IMR-90 (cell line): ENCODE results near the gene MLYCD. TPM values are rescaled to one million over a fixed set of nuclear protein-coding genes. Genes with fewer than 3 reads are reported as not detected.

Experiments
- ATAC-seq: fragments of 200-7000 bp; cut with Tn5 transposase; 2 replicates; pipeline ENCODE4 v1.9.1; 2020; ENCODE audit warnings: low read depth, mild to moderate bottlenecking, moderate library complexity
- BruUV-seq: library from RNA; stranded (reverse); fragments of 400-500 nt; replicated peaks from 2 replicates; lab custom pipeline; 2021; lab: Mats Ljungman, UMichigan
- CTCF ChIA-PET: fragments of 300-600 bp; formaldehyde crosslinking; extraction: SDS; loops from one replicate; lab custom pipeline; 2021; ENCODE audit warnings: antibody characterized with exemption; lab: Yijun Ruan, JAX
- POLR2A ChIA-PET: fragments of 300-600 bp; sonication (Branson Sonifier 250); formaldehyde crosslinking; loops from one replicate; lab custom pipeline; 2022; ENCODE audit warnings: antibody characterized with exemption; ENCODE audit not compliant: unreplicated experiment; lab: Charles Lee
- DNase-seq: peaks from one replicate; pipeline ENCODE4 v3.0.0; 2013
- H2AFZ ChIP-seq: replicated peaks from 2 replicates; pipeline ENCODE3; 2013; ENCODE audit warnings: low read length, mild to moderate bottlenecking; ENCODE audit not compliant: poor library complexity
- H2AK5ac ChIP-seq: 2 replicates; pipeline ENCODE4 v1.6.1; 2013; ENCODE audit warnings: low read depth, low read length, inconsistent platforms
- H2AK9ac ChIP-seq: replicated peaks from 2 replicates; pipeline ENCODE3; 2013; ENCODE audit warnings: mild to moderate bottlenecking, low read depth, low read length, moderate library complexity; ENCODE audit not compliant: poor library complexity
- H2BK120ac ChIP-seq: 2 replicates; pipeline ENCODE4 v1.6.1; 2013; ENCODE audit warnings: low read depth, low read length, inconsistent platforms
- H2BK15ac ChIP-seq: 3 replicates; pipeline ENCODE4 v1.6.1; 2013; ENCODE audit warnings: low read depth, low read length, inconsistent platforms
- H2BK20ac ChIP-seq: 2 replicates; pipeline ENCODE4 v1.6.1; 2013; ENCODE audit warnings: low read depth, mild to moderate bottlenecking, inconsistent platforms, low read length, moderate library complexity
- H2BK5ac ChIP-seq: 2 replicates; pipeline ENCODE4 v1.6.1; 2013; ENCODE audit warnings: mild to moderate bottlenecking, low read depth, low read length, inconsistent platforms; ENCODE audit not compliant: poor library complexity, severe bottlenecking
- H3K14ac ChIP-seq: replicated peaks from 2 replicates; pipeline ENCODE4 v1.6.1; 2013; ENCODE audit warnings: low read depth, low read length, inconsistent platforms
- H3K18ac ChIP-seq: 2 replicates; pipeline ENCODE4 v1.6.1; 2013; ENCODE audit warnings: low read depth, low read length, control low read depth
- H3K23ac ChIP-seq: 2 replicates; pipeline ENCODE4 v1.6.1; 2013; ENCODE audit warnings: low read depth, low read length, inconsistent platforms
- H3K27ac ChIP-seq: 2 replicates; pipeline ENCODE4 v1.5.1; 2013; ENCODE audit warnings: mild to moderate bottlenecking, control low read depth, low read length; ENCODE audit not compliant: insufficient read depth
- H3K27me3 ChIP-seq: 2 replicates; pipeline ENCODE4 v1.6.1; 2013; ENCODE audit warnings: low read length; ENCODE audit not compliant: control insufficient read depth, insufficient read depth
- H3K36me3 ChIP-seq: 2 replicates; pipeline ENCODE4 v1.6.1; 2013; ENCODE audit warnings: low read length, mixed read lengths; ENCODE audit not compliant: control insufficient read depth, insufficient read depth
- H3K4ac ChIP-seq: 2 replicates; pipeline ENCODE4 v1.6.1; 2013; ENCODE audit warnings: low read depth, low read length, inconsistent platforms
- H3K4me1 ChIP-seq: 2 replicates; pipeline ENCODE4 v1.6.1; 2013; ENCODE audit warnings: low read length, mixed read lengths; ENCODE audit not compliant: control insufficient read depth, insufficient read depth
- H3K4me2 ChIP-seq: 2 replicates; pipeline ENCODE4 v1.6.1; 2013; ENCODE audit warnings: low read depth, mild to moderate bottlenecking, control low read depth, low read length, moderate library complexity
- H3K4me3 ChIP-seq: 2 replicates; pipeline ENCODE4 v1.5.1; 2013; ENCODE audit warnings: low read depth, mild to moderate bottlenecking, control low read depth, low read length, moderate library complexity; ENCODE audit not compliant: insufficient read depth
- H3K56ac ChIP-seq: 2 replicates; pipeline ENCODE4 v1.6.1; 2013; ENCODE audit warnings: low read length, inconsistent platforms; ENCODE audit not compliant: insufficient read depth; ENCODE audit errors: extremely low read depth
- H3K79me1 ChIP-seq, 2 experiments: 2 replicates each; pipeline ENCODE4 v1.6.1; 2013; ENCODE audit warnings: low read length in 2 of 2, inconsistent platforms in 1 of 2, low read depth in 1 of 2
- H3K9ac ChIP-seq: 2 replicates; pipeline ENCODE4 v1.6.1; 2013; ENCODE audit warnings: low read depth, low read length, control low read depth
- H3K9me1 ChIP-seq: 2 replicates; pipeline ENCODE4 v1.6.1; 2013; ENCODE audit warnings: low read length, inconsistent platforms; ENCODE audit not compliant: insufficient read depth
- H3K9me3 ChIP-seq: 2 replicates; pipeline ENCODE4 v1.6.1; 2013; ENCODE audit warnings: low read length; ENCODE audit not compliant: control insufficient read depth, insufficient read depth
- H4K20me1 ChIP-seq: 2 replicates; pipeline ENCODE4 v1.6.1; 2013; ENCODE audit warnings: low read length, inconsistent platforms; ENCODE audit not compliant: insufficient read depth
- H4K5ac ChIP-seq: 2 replicates; pipeline ENCODE4 v1.6.1; 2013; ENCODE audit warnings: mild to moderate bottlenecking, low read depth, low read length, control low read depth
- H4K8ac ChIP-seq, 2 experiments: 2 replicates each; pipeline ENCODE4 v1.6.1; 2013; ENCODE audit warnings: low read depth in 2 of 2, low read length in 2 of 2, control low read depth in 1 of 2, inconsistent platforms in 1 of 2
- H4K91ac ChIP-seq: 2 replicates; pipeline ENCODE4 v1.6.1; 2013; ENCODE audit warnings: low read depth, low read length, inconsistent platforms; ENCODE audit not compliant: insufficient read depth
- CEBPB ChIP-seq: IDR thresholded peaks from 2 replicates; pipeline ENCODE4 v1.6.1; 2012; ENCODE audit warnings: low read depth, low read length, improper control_type of control experiment
- CTCF ChIP-seq: conservative IDR thresholded peaks from 2 replicates; pipeline ENCODE4 v1.5.1; 2012; ENCODE audit warnings: mild to moderate bottlenecking, low read depth, low read length, improper control_type of control experiment
- MAZ ChIP-seq: IDR thresholded peaks from 2 replicates; pipeline ENCODE4 v1.6.1; 2012; ENCODE audit warnings: low read depth, mild to moderate bottlenecking, low read length, improper control_type of control experiment, moderate library complexity, borderline replicate concordance
- MXI1 ChIP-seq: IDR thresholded peaks from 2 replicates; pipeline ENCODE4 v1.6.1; 2012; ENCODE audit warnings: low read depth, mild to moderate bottlenecking, low read length, moderate library complexity, borderline replicate concordance
- RAD21 ChIP-seq: IDR thresholded peaks from 2 replicates; pipeline ENCODE4 v1.6.1; 2012; ENCODE audit warnings: low read length, improper control_type of control experiment
- SMC3 ChIP-seq: fragments of 150-350 bp; IDR thresholded peaks from 2 replicates; pipeline ENCODE4 v1.6.1; 2016; ENCODE audit warnings: low read depth, mild to moderate bottlenecking, antibody characterized with exemption, low read length, moderate library complexity
- WGBS, 2 experiments: methylation state at CpG; one replicate each; pipeline versions ENCODE4 v1.1.5 to v1.1.7; 2013; ENCODE audit warnings: missing lambda C conversion rate in 2 of 2; ENCODE audit not compliant: insufficient read length in 1 of 2; ENCODE audit errors: extremely low coverage in 2 of 2; 5-methylcytosine and 5-hydroxymethylcytosine counted together
- dilution Hi-C: fragments of 300-500 bp; cut with HindIII; formaldehyde crosslinking; loops from one replicate; pipeline ENCODE4 v1.14.3; 2018; ENCODE audit warnings: low sequenced_read_pairs; ENCODE audit not compliant: unreplicated experiment
- in situ Hi-C: fragments of 300-500 bp; cut with MboI; formaldehyde crosslinking; loops from 3 replicates; pipeline ENCODE4 v1.14.3; 2019; ENCODE audit warnings: low sequenced_read_pairs, inconsistent platforms, mixed read lengths
- intact Hi-C: fragments of 100-400 bp; cut with micrococcal nuclease; formaldehyde crosslinking; loops from 2 replicates; pipeline ENCODE4 v1.10.0; 2022
- polyA plus RNA-seq, 3 experiments: library from polyadenylated mRNA; depleted of rRNA; stranded (reverse); fragments of >200 nt; gene quantifications; 2 replicates each; pipeline ENCODE4 v1.2.3, GENCODE V29; 2012; ENCODE audit warnings: low replicate concordance in 1 of 3
- total RNA-seq: library from RNA; depleted of rRNA; stranded (reverse); fragments of >200 nt; gene quantifications from 2 replicates; pipeline ENCODE4 v1.2.3, GENCODE V29; 2012

The MLYCD gene
- total and polyA plus RNA-seq, 2 of the 4 experiments (the other 2 are of a cell fraction): 1.9 to 2.7 TPM

- intact Hi-C loops: loop anchor here (1.0 to 5.0 kb wide), 4 partner anchors 57 to 209 kb away; partner anchors contain the start of gene SLC38A8
Measured at GRCh38 chr16:83967838-83968305, 69.0 kb downstream of the MLYCD start, which contains the start of gene NECAB2. Gene NECAB2 (plus strand): TSS chr16:83968244. CDS start chr16:83968649, 405 bp downstream.

More at GRCh38 chr16:83967838-83968305, 69.0 kb downstream of the MLYCD start, which contains the start of gene NECAB2:
- no peak within 1 kb of the TSS for H3K23ac ChIP-seq
- no peak within 1 kb of the TSS for H2BK15ac ChIP-seq
- no peaks in the 10 kb centered on the region; the same call in 1 of the 2 replicates for H3K9me1 ChIP-seq
- H3K4me2 ChIP-seq: no peak within 1 kb of the TSS; the same call in 1 of the 2 replicates
- no peak within 1 kb of the TSS for H3K9ac ChIP-seq
- no peak within 1 kb of the TSS for H4K5ac ChIP-seq
- H3K4me1 ChIP-seq: no peaks in the 10 kb centered on the region
- H2AK9ac ChIP-seq: peak within 1 kb of the TSS; percentile 61
- H2BK20ac ChIP-seq: no peak within 1 kb of the TSS
- H4K8ac ChIP-seq: no peak within 1 kb of the TSS
- ChIA-PET POLR2A (no interaction called here), CTCF (no interaction called here)
- no peaks in the 10 kb centered on the region for H3K79me1 ChIP-seq
- H3K14ac ChIP-seq: no peak within 1 kb of the TSS
- in situ Hi-C loops: loop anchor here (10.0 to 25.0 kb wide), 2 partner anchors 207 to 519 kb away; no protein-coding TSS in a partner anchor
- H3K27me3 ChIP-seq: peaks cover 25% of the 10 kb centered on the region
- WGBS, 2 experiments: 68% methylated on average over 6 of the region's 35 CpGs; no CpG with 5 or more reads in 1 of the 2 experiments
- no peaks in the 10 kb centered on the region for H3K9me3 ChIP-seq
- H3K18ac ChIP-seq: no peak within 1 kb of the TSS
- H2BK120ac ChIP-seq: no peak within 1 kb of the TSS
- no peak within 1 kb of the TSS; the same call in 1 of the 2 replicates for H2AK5ac ChIP-seq
- peak within 1 kb of the TSS; percentile 51 for H2AFZ ChIP-seq
- no peaks in the 10 kb centered on the region; the same call in none of the 2 replicates for H4K20me1 ChIP-seq
- ATAC-seq (peak; percentile 90), DNase-seq (peak; percentile 8)
- no TSS peak for BruUV-seq
- dilution Hi-C loops: no loop called here
- no peak within 1 kb of the TSS for H3K27ac ChIP-seq
- no peak within 1 kb of the TSS for H2BK5ac ChIP-seq
- H3K56ac ChIP-seq: no peak within 1 kb of the TSS
- no peak within 1 kb of the TSS for H4K91ac ChIP-seq
- no peak within 1 kb of the TSS for H3K4ac ChIP-seq
- TF ChIP-seq CEBPB: no peak
- no peak for TF ChIP-seq MXI1
- peak; percentile 75 for TF ChIP-seq SMC3
- peak; percentile 82 for TF ChIP-seq MAZ
- TF ChIP-seq RAD21: peak; percentile 84
- TF ChIP-seq CTCF: peak; percentile 73
- H3K4me3 ChIP-seq: peak within 1 kb of the TSS; percentile 16; the same call in 1 of the 2 replicates
- H3K36me3 ChIP-seq: peaks cover 7% of the 10 kb centered on the region; the same call in 1 of the 2 replicates
